Measurements from ENCODE around the gene HAGHL.
"Not testable (repeated sequence)": the region's sequence is repeated elsewhere in the genome, so short reads cannot be mapped to it uniquely, and the experiment has no call there.

Gene HAGHL

GRCh38 chr16:736936-737481 lies 10.1 kb downstream of the HAGHL start:
- no peak for DNase-seq

- no peak for DNase-seq
Measured at GRCh38 chr16:739560-740458, 12.9 kb downstream of the HAGHL start.

- no peak for DNase-seq
Measured at GRCh38 chr16:740459-740763, 13.5 kb downstream of the HAGHL start.

GRCh38 chr16:740764-741505 lies 14.0 kb downstream of the HAGHL start, which contains the start of gene CIAO3:
Gene CIAO3, minus strand, starts transcription at chr16:740997. Its CDS starts 12 bp downstream, at chr16:740985.
- peak; percentile 59 for DNase-seq

GRCh38 chr16:741986-742629 lies 15.2 kb downstream of the HAGHL start:
- DNase-seq: no peak

GRCh38 chr16:742894-743293 lies 16.0 kb downstream of the HAGHL start:
- DNase-seq: not testable (repeated sequence)

- no peak for DNase-seq
Measured at GRCh38 chr16:743794-744500, 17.0 kb downstream of the HAGHL start.

- no peak for DNase-seq
Measured at GRCh38 chr16:745739-746138, 18.8 kb downstream of the HAGHL start.

GRCh38 chr16:746637-747036 lies 19.7 kb downstream of the HAGHL start:
- DNase-seq: no peak

- no peak for DNase-seq
Measured at GRCh38 chr16:747978-748746, 21.3 kb downstream of the HAGHL start.

GRCh38 chr16:749010-749409 lies 22.1 kb downstream of the HAGHL start:
- DNase-seq: no peak

- no peak for DNase-seq
Measured at GRCh38 chr16:750485-750884, 23.6 kb downstream of the HAGHL start.

GRCh38 chr16:751152-752006 lies 24.5 kb downstream of the HAGHL start:
- no peak for DNase-seq

GRCh38 chr16:752007-752312 lies 25.1 kb downstream of the HAGHL start:
- no peak for DNase-seq

GRCh38 chr16:754121-754607 lies 27.3 kb downstream of the HAGHL start:
- not testable (repeated sequence) for DNase-seq

GRCh38 chr16:754656-755055 lies 27.8 kb downstream of the HAGHL start:
- no peak for DNase-seq

GRCh38 chr16:756428-756827 lies 29.5 kb downstream of the HAGHL start:
- no peak for DNase-seq

GRCh38 chr16:759110-759910 lies 32.4 kb downstream of the HAGHL start:
- no peak for DNase-seq

GRCh38 chr16:760065-760464 lies 33.2 kb downstream of the HAGHL start:
- DNase-seq: no peak
